Endodermal cell (in vitro differentiated cells): Measurements from ENCODE around the gene ODF2. TPM values are rescaled to one million over a fixed set of nuclear protein-coding genes. Genes with fewer than 3 reads are reported as not detected.

Source experiments
- DNase-seq: peaks from one replicate; pipeline ENCODE4 v3.0.0-alpha.2; 2017
- H3K27ac ChIP-seq: 2 replicates; pipeline ENCODE4 v1.5.1; 2013; ENCODE audit warnings: mild to moderate bottlenecking, low read depth, low read length, moderate library complexity
- H3K27me3 ChIP-seq: 2 replicates; pipeline ENCODE4 v1.6.1; 2013; ENCODE audit warnings: mild to moderate bottlenecking, low read length, moderate library complexity; ENCODE audit not compliant: insufficient read depth, control insufficient read depth, poor library complexity, severe bottlenecking
- H3K36me3 ChIP-seq: 2 replicates; pipeline ENCODE4 v1.7.0; 2013; ENCODE audit warnings: mild to moderate bottlenecking, low read length, moderate library complexity; ENCODE audit not compliant: control insufficient read depth, insufficient read depth
- H3K4me1 ChIP-seq: one replicate; pipeline ENCODE4 v1.7.0; 2013; ENCODE audit warnings: low read length; ENCODE audit not compliant: control insufficient read depth, insufficient read depth
- H3K4me3 ChIP-seq: 2 replicates; pipeline ENCODE4 v1.5.1; 2013; ENCODE audit warnings: mild to moderate bottlenecking, low read length, moderate library complexity
- H3K9ac ChIP-seq: 2 replicates; pipeline ENCODE4 v1.6.1; 2013; ENCODE audit warnings: mild to moderate bottlenecking, low read length, moderate library complexity; ENCODE audit not compliant: poor library complexity, severe bottlenecking; ENCODE audit errors: extremely low read depth
- H3K9me3 ChIP-seq: 2 replicates; pipeline ENCODE4 v1.6.1; 2013; ENCODE audit warnings: mild to moderate bottlenecking, low read length, moderate library complexity; ENCODE audit not compliant: control insufficient read depth
- H3K27ac Mint-ChIP-seq: 2 replicates; pipeline ENCODE4 v1.8.0; 2020; ENCODE audit warnings: mixed read lengths
- H3K27me3 Mint-ChIP-seq: 2 replicates; pipeline ENCODE4 v1.8.0; 2021; ENCODE audit warnings: mild to moderate bottlenecking, mixed read lengths; ENCODE audit not compliant: insufficient read depth
- H3K36me3 Mint-ChIP-seq: 2 replicates; pipeline ENCODE4 v1.8.0; 2020; ENCODE audit warnings: low read depth, mixed read lengths
- H3K4me1 Mint-ChIP-seq: 2 replicates; pipeline ENCODE4 v1.8.0; 2020; ENCODE audit warnings: mixed read lengths
- H3K4me3 Mint-ChIP-seq: 2 replicates; pipeline ENCODE4 v1.8.0; 2020; ENCODE audit warnings: mild to moderate bottlenecking, moderate library complexity, mixed read lengths
- H3K9me3 Mint-ChIP-seq: 2 replicates; pipeline ENCODE4 v1.8.0; 2020; ENCODE audit warnings: mild to moderate bottlenecking, mixed read lengths
- CTCF ChIP-seq: fragments of 200-600 bp; sonication (generic); conservative IDR thresholded peaks from 2 replicates; pipeline ENCODE4 v1.5.0; 2021; ENCODE audit warnings: antibody characterized with exemption, mild to moderate bottlenecking
- WGBS, 2 experiments: methylation state at CpG; one replicate each; pipeline versions ENCODE4 v1.1.5 to v1.1.7; 2013; ENCODE audit warnings: missing lambda C conversion rate in 2 of 2, mixed read lengths in 1 of 2; ENCODE audit not compliant: insufficient coverage in 1 of 2, insufficient read length in 1 of 2; 5-methylcytosine and 5-hydroxymethylcytosine counted together
- total RNA-seq, 2 donors: library from RNA; stranded (reverse); fragmentation: NEBNext Ultra II Directional in 1 of 2; extraction: Animal tissue kit (Norgen Biotek cat#: 25700) in 1 of 2; gene quantifications; 2 replicates in 1 of 2; 3 replicates in 1 of 2; pipeline ENCODE4 v1.2.1, GENCODE V29; 2021

The ODF2 gene
- total RNA-seq, 2 donors from 2014 or later = 34.5 to 48.7 TPM

DNA sequence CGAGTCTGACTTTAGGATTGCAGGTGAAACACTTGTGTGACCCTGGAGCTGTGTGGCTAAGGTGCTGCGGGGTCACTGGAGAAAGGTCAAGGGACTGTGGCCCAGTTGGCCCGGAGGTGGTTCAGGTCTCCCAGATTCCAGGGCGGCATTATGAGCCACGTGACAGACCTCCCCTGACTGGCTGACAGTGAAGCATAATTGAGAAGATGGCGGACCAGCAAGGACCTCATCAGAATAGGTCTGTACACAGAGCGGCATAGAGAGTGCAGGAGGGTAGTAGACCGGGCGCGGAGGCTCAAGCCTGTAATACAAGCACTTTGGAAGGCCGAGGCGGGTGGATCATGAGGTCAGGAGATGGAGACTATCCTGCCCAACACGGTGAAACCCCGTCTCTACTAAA, 815 bp upstream of the ODF2 start:
- Mint-ChIP-seq H3K9me3 (no peaks in the 10 kb centered on the region), H3K4me3 (peak overlapping the region; percentile 78), H3K27me3 (peaks cover 64% of the 10 kb centered on the region), H3K4me1 (peaks cover 9% of the 10 kb centered on the region), H3K36me3 (peaks cover 13% of the 10 kb centered on the region), H3K27ac (no peak overlapping the region)
- Histone ChIP-seq H3K9me3 (no peaks in the 10 kb centered on the region), H3K27me3 (peaks cover 22% of the 10 kb centered on the region), H3K9ac (no peak overlapping the region), H3K27ac (no peak overlapping the region), H3K4me1 (no peaks in the 10 kb centered on the region), H3K36me3 (peaks cover 8% of the 10 kb centered on the region), H3K4me3 (no peak overlapping the region)
- WGBS, 2 experiments = 94 to 97% methylated on average over 11 to 14 of the region's 14 CpGs
- TF ChIP-seq CTCF = no peak
- DNase-seq = no peak

- Histone ChIP-seq H3K4me3 (peak overlapping the region; percentile 86), H3K27me3 (peaks cover 15% of the 10 kb centered on the region), H3K4me1 (no peaks in the 10 kb centered on the region), H3K36me3 (peaks cover 21% of the 10 kb centered on the region), H3K9me3 (no peaks in the 10 kb centered on the region), H3K9ac (peak overlapping the region; percentile 47), H3K27ac (peak overlapping the region; percentile 84)
- Mint-ChIP-seq H3K9me3 (no peaks in the 10 kb centered on the region), H3K27me3 (peaks cover 58% of the 10 kb centered on the region), H3K36me3 (peaks cover 30% of the 10 kb centered on the region), H3K27ac (no peak overlapping the region), H3K4me1 (peaks cover 9% of the 10 kb centered on the region), H3K4me3 (peak overlapping the region; percentile 78)
- TF ChIP-seq CTCF = no peak
- DNase-seq = peak; percentile 88
- 0 to 1% methylated on average over 17 to 48 of the region's 48 CpGs for WGBS, 2 experiments
These were observed 831 bp downstream of the ODF2 start for GRCh38 chr9:128456613-128457061.

DNA sequence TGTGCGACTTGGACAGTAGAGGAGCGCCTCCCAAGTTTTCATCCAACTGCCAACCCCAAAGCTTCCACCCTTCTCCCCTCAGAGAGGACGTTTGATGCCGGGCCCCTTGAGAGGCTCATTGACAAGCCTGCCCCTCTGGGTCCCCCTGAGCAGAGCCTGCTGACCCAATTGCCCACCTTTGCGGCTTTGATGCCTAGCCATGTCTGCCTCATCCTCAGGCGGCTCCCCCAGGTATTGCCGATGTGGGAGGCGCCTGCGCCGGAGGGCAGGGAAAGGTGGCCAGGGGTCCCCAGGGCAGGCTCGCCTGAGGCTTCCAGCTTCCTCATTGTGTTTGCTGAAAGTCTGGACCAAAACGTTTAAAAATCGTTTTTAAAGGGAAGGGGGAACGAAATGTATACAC, 1.4 kb downstream of the ODF2 start:
- WGBS, 2 experiments = 19 to 34% methylated on average over 10 to 13 of the region's 14 CpGs
- H3K9me3 Mint-ChIP-seq = no peaks in the 10 kb centered on the region
- Histone ChIP-seq H3K36me3 (peaks cover 27% of the 10 kb centered on the region), H3K9me3 (no peaks in the 10 kb centered on the region), H3K27me3 (peaks cover 13% of the 10 kb centered on the region), H3K9ac (no peak overlapping the region), H3K27ac (no peak overlapping the region), H3K4me1 (no peaks in the 10 kb centered on the region), H3K4me3 (peak overlapping the region; percentile 86)
- peaks cover 53% of the 10 kb centered on the region for H3K27me3 Mint-ChIP-seq
- peak; percentile 75 for DNase-seq
- H3K4me1 Mint-ChIP-seq = peaks cover 9% of the 10 kb centered on the region
- no peak overlapping the region for H3K27ac Mint-ChIP-seq
- TF ChIP-seq CTCF = no peak
- peaks cover 36% of the 10 kb centered on the region for H3K36me3 Mint-ChIP-seq
- H3K4me3 Mint-ChIP-seq = peak overlapping the region; percentile 78
